Nephron (organoid): ENCODE data around the gene HIVEP2.
A peak's percentile ranks its signal among the peaks of the same experiment; 100 is the strongest.

Source experiments
- H3K27ac Mint-ChIP-seq, 3 experiments: 2 replicates each; pipeline ENCODE4 v1.8.0; 2020; ENCODE audit warnings: mixed read lengths in 3 of 3, mild to moderate bottlenecking in 2 of 3, moderate library complexity in 1 of 3
- H3K27me3 Mint-ChIP-seq: 2 replicates; pipeline ENCODE4 v1.8.0; 2021; ENCODE audit warnings: low read depth, mild to moderate bottlenecking, moderate library complexity, mixed read lengths
- H3K36me3 Mint-ChIP-seq: 2 replicates; pipeline ENCODE4 v1.8.0; 2020; ENCODE audit warnings: low read depth, mixed read lengths
- H3K4me1 Mint-ChIP-seq: 2 replicates; pipeline ENCODE4 v1.8.0; 2020; ENCODE audit warnings: mixed read lengths
- H3K4me3 Mint-ChIP-seq, 3 experiments: 2 replicates each; pipeline ENCODE4 v1.8.0; 2020; ENCODE audit warnings: mild to moderate bottlenecking in 3 of 3, mixed read lengths in 3 of 3, moderate library complexity in 2 of 3
- H3K9me3 Mint-ChIP-seq: 2 replicates; pipeline ENCODE4 v1.8.0; 2020; ENCODE audit warnings: mixed read lengths
- TF ChIP-seq, protein P1 (sequence below), 3 experiments: fragments of 200-600 bp; sonication (generic); IDR thresholded peaks; one replicate each; pipeline ENCODE4 v1.5.0; 2021; ENCODE audit warnings: antibody characterized with exemption in 3 of 3; ENCODE audit not compliant: unreplicated experiment in 3 of 3

Gene HIVEP2

DNA sequence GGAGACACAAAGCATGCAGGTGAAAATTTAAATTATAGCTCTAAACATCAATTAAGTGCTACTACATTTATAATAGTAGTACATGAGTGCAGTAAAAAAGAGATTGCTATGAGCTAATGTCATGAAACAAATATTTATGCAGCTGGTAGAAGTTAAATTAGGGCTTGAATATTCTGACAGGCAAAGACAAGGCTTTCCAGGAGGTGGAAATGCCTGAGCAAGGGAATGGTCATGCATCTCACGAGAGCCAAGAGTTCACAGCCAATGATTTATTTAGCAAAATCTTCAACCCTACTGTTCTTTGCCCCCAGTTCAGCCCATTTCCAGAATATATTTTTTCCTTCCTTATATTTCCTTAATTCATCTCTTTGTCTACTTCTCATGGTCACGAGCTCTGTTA, 128.9 kb downstream of the HIVEP2 start:
- H3K27ac Mint-ChIP-seq = peak overlapping the region; percentile 40 to 77 (median 76)
- no peaks in the 10 kb centered on the region for H3K36me3 Mint-ChIP-seq
- peaks cover 32% of the 10 kb centered on the region for H3K4me1 Mint-ChIP-seq
- TF ChIP-seq, protein P1, sequence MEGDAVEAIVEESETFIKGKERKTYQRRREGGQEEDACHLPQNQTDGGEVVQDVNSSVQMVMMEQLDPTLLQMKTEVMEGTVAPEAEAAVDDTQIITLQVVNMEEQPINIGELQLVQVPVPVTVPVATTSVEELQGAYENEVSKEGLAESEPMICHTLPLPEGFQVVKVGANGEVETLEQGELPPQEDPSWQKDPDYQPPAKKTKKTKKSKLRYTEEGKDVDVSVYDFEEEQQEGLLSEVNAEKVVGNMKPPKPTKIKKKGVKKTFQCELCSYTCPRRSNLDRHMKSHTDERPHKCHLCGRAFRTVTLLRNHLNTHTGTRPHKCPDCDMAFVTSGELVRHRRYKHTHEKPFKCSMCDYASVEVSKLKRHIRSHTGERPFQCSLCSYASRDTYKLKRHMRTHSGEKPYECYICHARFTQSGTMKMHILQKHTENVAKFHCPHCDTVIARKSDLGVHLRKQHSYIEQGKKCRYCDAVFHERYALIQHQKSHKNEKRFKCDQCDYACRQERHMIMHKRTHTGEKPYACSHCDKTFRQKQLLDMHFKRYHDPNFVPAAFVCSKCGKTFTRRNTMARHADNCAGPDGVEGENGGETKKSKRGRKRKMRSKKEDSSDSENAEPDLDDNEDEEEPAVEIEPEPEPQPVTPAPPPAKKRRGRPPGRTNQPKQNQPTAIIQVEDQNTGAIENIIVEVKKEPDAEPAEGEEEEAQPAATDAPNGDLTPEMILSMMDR (IDR thresholded peaks at IDR 0.05; ENCODE audit: unreplicated experiment in 3 of 3) = no peak
- H3K27me3 Mint-ChIP-seq = no peaks in the 10 kb centered on the region
- H3K9me3 Mint-ChIP-seq = no peaks in the 10 kb centered on the region
- H3K4me3 Mint-ChIP-seq = no peak overlapping the region

DNA sequence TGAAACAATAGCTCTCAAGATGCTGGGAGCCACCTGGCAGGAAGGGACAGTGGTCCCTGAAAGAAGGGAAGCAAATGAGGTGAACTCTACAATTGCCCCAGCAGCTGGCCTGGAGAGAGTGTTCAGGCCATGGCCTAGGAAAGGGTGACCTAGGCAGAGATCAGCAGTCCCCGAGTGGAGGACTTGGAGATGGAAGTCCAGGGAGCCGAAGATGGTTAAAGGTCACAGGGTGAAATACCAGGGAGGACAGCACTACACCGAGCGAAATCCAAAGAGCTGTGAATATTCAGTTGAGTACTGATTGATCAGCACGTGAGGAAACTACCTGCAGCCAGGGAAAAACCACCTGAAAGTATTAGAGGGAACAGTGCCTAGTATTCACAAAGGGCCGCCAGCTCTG, 133.1 kb downstream of the HIVEP2 start:
- Mint-ChIP-seq H3K27me3 (no peaks in the 10 kb centered on the region), H3K27ac (no peak overlapping the region)

DNA sequence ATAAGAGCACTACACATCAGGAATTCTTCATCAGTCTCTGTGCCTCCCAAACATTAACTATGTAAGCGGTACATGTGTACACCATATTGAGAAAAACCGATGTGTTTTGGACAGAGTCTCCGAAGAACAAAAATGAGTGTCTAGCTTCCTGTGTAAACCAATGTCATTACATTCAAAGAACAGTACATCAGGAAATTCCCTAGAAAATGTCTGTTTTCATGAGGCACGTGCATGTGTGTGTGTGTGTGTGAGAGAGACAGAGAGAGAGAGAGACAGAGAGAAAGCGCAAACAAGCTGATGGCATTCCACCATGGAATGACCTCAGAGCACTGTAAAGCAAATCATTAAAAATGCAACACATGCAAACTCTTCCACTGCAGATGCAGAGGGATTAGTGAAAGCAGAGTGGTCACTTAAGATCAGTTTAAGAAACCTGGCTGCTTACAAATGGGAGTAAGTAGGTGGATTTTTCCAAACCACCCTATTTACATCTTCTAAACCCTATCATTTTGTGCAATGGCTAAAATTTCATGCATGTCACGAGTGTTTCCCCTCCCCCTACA, 133.9 kb downstream of the HIVEP2 start:
- TF ChIP-seq, protein P1 (IDR thresholded peaks at IDR 0.05; ENCODE audit: unreplicated experiment in 3 of 3) = no peak
- no peak overlapping the region for H3K27ac Mint-ChIP-seq
- no peaks in the 10 kb centered on the region for H3K9me3 Mint-ChIP-seq
- no peaks in the 10 kb centered on the region for H3K36me3 Mint-ChIP-seq
- H3K27me3 Mint-ChIP-seq = no peaks in the 10 kb centered on the region
- peaks cover 14% of the 10 kb centered on the region for H3K4me1 Mint-ChIP-seq
- H3K4me3 Mint-ChIP-seq = no peak overlapping the region

More for the DNA sequence above, 133.1 kb downstream of the HIVEP2 start:
- no peak overlapping the region for H3K4me3 Mint-ChIP-seq
- H3K4me1 Mint-ChIP-seq = peaks cover 23% of the 10 kb centered on the region
- H3K36me3 Mint-ChIP-seq = no peaks in the 10 kb centered on the region
- TF ChIP-seq, protein P1 (IDR thresholded peaks at IDR 0.05; ENCODE audit: unreplicated experiment in 3 of 3) = no peak
- H3K9me3 Mint-ChIP-seq = no peaks in the 10 kb centered on the region

GRCh38 chr6:142809947-142810346, 135.0 kb downstream of the HIVEP2 start:
- Mint-ChIP-seq H3K4me1 (peaks cover 13% of the 10 kb centered on the region), H3K36me3 (no peaks in the 10 kb centered on the region), H3K27me3 (no peaks in the 10 kb centered on the region), H3K9me3 (no peaks in the 10 kb centered on the region), H3K4me3 (no peak overlapping the region), H3K27ac (no peak overlapping the region)
- TF ChIP-seq, protein P1 (IDR thresholded peaks at IDR 0.05; ENCODE audit: unreplicated experiment in 3 of 3) = no peak

DNA sequence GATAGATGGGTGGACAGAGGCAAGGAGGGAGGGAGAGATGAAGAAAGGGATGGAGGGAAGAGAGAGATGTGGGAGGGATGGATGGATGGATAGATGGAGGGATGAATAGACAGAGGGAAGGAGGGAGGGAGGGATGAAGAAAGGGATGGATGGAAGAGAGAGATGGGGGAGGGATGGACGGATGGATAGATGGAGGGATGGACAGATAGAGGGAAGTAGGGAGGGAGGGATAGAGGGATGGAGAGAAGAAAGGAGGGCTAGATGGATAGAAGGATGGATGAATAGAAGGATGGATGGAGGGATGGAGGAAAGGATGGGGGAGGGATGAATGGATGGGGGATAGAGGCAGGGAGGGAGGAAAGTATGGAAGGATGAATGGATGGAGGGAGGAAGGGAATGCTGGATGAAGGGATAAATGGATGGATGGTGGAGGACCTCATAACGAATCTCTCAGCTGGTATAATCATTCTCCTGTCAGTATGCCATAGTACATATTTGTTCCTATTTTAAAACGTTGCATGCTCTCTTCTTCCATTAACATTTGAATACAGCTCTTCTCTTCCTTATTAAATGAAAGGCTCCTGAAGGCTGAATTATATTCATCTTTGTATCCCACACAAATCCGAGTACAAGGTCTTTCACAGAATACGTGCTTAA, 136.4 kb downstream of the HIVEP2 start:
- Mint-ChIP-seq H3K27me3 (no peaks in the 10 kb centered on the region), H3K4me1 (peaks cover 21% of the 10 kb centered on the region), H3K27ac (no peak overlapping the region), H3K9me3 (no peaks in the 10 kb centered on the region), H3K36me3 (no peaks in the 10 kb centered on the region), H3K4me3 (no peak overlapping the region)
- TF ChIP-seq, protein P1 (IDR thresholded peaks at IDR 0.05; ENCODE audit: unreplicated experiment in 3 of 3) = no peak

DNA sequence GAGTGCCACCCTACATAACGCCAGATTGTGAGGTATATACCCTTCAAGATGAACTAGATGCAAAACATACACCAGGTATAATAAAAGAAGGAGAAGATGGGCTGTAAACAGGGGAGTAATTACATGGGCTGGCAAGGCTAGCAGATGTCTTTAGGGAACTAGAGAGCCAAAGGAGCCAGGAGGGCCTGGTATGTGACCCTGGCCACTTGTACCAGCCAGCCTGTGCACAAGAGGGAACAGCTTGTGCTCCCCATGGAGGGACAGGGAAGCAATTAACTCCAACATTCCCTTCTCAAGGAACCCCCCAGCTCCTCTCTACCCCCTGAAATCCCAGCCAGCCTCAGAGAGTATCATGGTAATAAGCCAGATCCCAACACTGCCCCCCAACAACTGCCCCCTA, 139.9 kb downstream of the HIVEP2 start:
- Mint-ChIP-seq H3K9me3 (no peaks in the 10 kb centered on the region), H3K27me3 (no peaks in the 10 kb centered on the region), H3K27ac (no peak overlapping the region), H3K36me3 (no peaks in the 10 kb centered on the region), H3K4me1 (peaks cover 27% of the 10 kb centered on the region), H3K4me3 (no peak overlapping the region)
- TF ChIP-seq, protein P1 (IDR thresholded peaks at IDR 0.05; ENCODE audit: unreplicated experiment in 3 of 3) = no peak
